HepG2 (cell line): ENCODE data around the gene HSPA1B. TPM values are rescaled to one million over a fixed set of nuclear protein-coding genes. Genes with fewer than 3 reads are reported as not detected.

Experiments
- ATAC-seq: fragments of 200-7000 bp; cut with Tn5 transposase; 3 replicates; pipeline ENCODE4 v1.9.1; 2020; ENCODE audit warnings: mild to moderate bottlenecking, moderate library complexity
- BruUV-seq: library from RNA; stranded (reverse); fragments of 400-500 nt; replicated peaks from 2 replicates; lab custom pipeline; 2021; lab: Mats Ljungman, UMichigan
- CTCF ChIA-PET: fragments of 300-600 bp; formaldehyde crosslinking; extraction: SDS; loops from one replicate; lab custom pipeline; 2021; ENCODE audit warnings: low total read pairs, inconsistent platforms, low intra/inter-chr PET ratio; lab: Yijun Ruan, JAX
- POLR2A ChIA-PET: fragments of 350-600 bp; sonication (Branson Sonifier 250); formaldehyde crosslinking; loops from one replicate; lab custom pipeline; 2020; ENCODE audit warnings: antibody characterized with exemption, inconsistent platforms; lab: Yijun Ruan, JAX
- DNase-seq: peaks from one replicate; pipeline ENCODE4 v3.0.0-alpha.2; 2015; ENCODE audit warnings: low spot score
- FAIRE-seq: peaks from 3 replicates; lab custom pipeline; 2011; peaks lifted over from hg19 to GRCh38; lab: Jason Lieb, UNC
- H2AFZ ChIP-seq: one replicate; pipeline ENCODE4 v1.6.1; 2011; ENCODE audit warnings: low read length, inconsistent platforms
- H3K27ac ChIP-seq: fragments of 300-600 bp; 3 replicates; pipeline ENCODE4 v1.8.0; 2011; ENCODE audit warnings: mixed run types, mild to moderate bottlenecking, mixed read lengths, low read length, inconsistent platforms; ENCODE audit not compliant: insufficient read depth; ENCODE audit errors: extremely low read length
- H3K27me3 ChIP-seq, 2 experiments: fragments of 200-600 bp in 1 of 2; 2 replicates in 1 of 2; 3 replicates in 1 of 2; pipeline versions ENCODE4 v1.6.0 to v1.8.0; 2011; ENCODE audit warnings: low read length in 2 of 2, mild to moderate bottlenecking in 2 of 2, moderate library complexity in 2 of 2, inconsistent platforms in 1 of 2; ENCODE audit not compliant: insufficient read depth in 2 of 2, control insufficient read depth in 1 of 2
- H3K36me3 ChIP-seq, 2 experiments: fragments of 200-600 bp in 1 of 2; replicated peaks in 1 of 2; 2 replicates in 1 of 2; 3 replicates in 1 of 2; pipeline versions ENCODE4 v1.5.1 to v1.8.0; 2011; ENCODE audit warnings: low read length in 2 of 2, inconsistent platforms in 1 of 2; ENCODE audit not compliant: insufficient read depth in 2 of 2, control insufficient read depth in 1 of 2
- H3K4me1 ChIP-seq: 2 replicates; pipeline ENCODE4 v1.5.1; 2012; ENCODE audit warnings: low read length, inconsistent platforms; ENCODE audit not compliant: insufficient read depth
- H3K4me2 ChIP-seq: 2 replicates; pipeline ENCODE4 v1.6.0; 2011; ENCODE audit warnings: low read depth, low read length, inconsistent platforms
- H3K4me3 ChIP-seq, 3 experiments: fragments of 200-600 bp in 1 of 3; sonication (generic), shearing (Covaris generic) in 1 of 3; replicated peaks in 1 of 3; 2 replicates each; pipeline ENCODE4 v1.5.1; 2011 to 2016; ENCODE audit warnings: low read length in 3 of 3, inconsistent platforms in 2 of 3, low read depth in 2 of 3, mild to moderate bottlenecking in 2 of 3, control low read depth in 1 of 3, mixed read lengths in 1 of 3; ENCODE audit not compliant: insufficient read depth in 1 of 3
- H3K79me2 ChIP-seq: one replicate; pipeline ENCODE4 v1.6.1; 2011; ENCODE audit warnings: low read length, inconsistent platforms; ENCODE audit not compliant: insufficient read depth
- H3K9ac ChIP-seq: 2 replicates; pipeline ENCODE4 v1.6.0; 2011; ENCODE audit warnings: mild to moderate bottlenecking, low read depth, low read length, inconsistent platforms; ENCODE audit not compliant: insufficient read depth
- H3K9me3 ChIP-seq: 2 replicates; pipeline ENCODE4 v1.5.1; 2012; ENCODE audit warnings: mild to moderate bottlenecking, low read length
- H4K20me1 ChIP-seq: 2 replicates; pipeline ENCODE4 v1.6.0; 2011; ENCODE audit warnings: inconsistent platforms, mild to moderate bottlenecking, low read length, moderate library complexity; ENCODE audit not compliant: insufficient read depth
- ATM ChIP-seq: fragments of 450-650 bp; IDR thresholded peaks from 2 replicates; pipeline ENCODE4 v1.7.1; 2017; ENCODE audit warnings: mild to moderate bottlenecking, borderline replicate concordance
- CREB1 ChIP-seq, 2 experiments: fragments of 450-650 bp in 1 of 2; IDR thresholded peaks; 2 replicates each; pipeline ENCODE4 v1.6.1; 2016 to 2017; ENCODE audit warnings: control low read depth in 1 of 2, mild to moderate bottlenecking in 1 of 2, missing compliant biosample characterization in 1 of 2, missing genetic modification characterization in 1 of 2
- DPF2 ChIP-seq: sonication (generic); formaldehyde crosslinking; IDR thresholded peaks from 2 replicates; pipeline ENCODE4 v1.4.0; 2020; ENCODE audit warnings: mild to moderate bottlenecking, low read depth, missing genetic modification reagents, borderline replicate concordance
- GATA4 ChIP-seq: sonication (generic); IDR thresholded peaks from 2 replicates; pipeline ENCODE4 v1.6.1; 2016; ENCODE audit warnings: antibody characterized with exemption, low read depth, borderline replicate concordance
- HCFC1 ChIP-seq: fragments of 150-350 bp; IDR thresholded peaks from 2 replicates; pipeline ENCODE4 v1.6.1; 2014; ENCODE audit warnings: low read depth, low read length
- HNRNPH1 ChIP-seq: fragments of 200-400 bp; formaldehyde crosslinking; optimal IDR thresholded peaks from 2 replicates; pipeline ENCODE3; 2017; ENCODE audit warnings: mild to moderate bottlenecking, low read depth, low read length
- HNRNPK ChIP-seq: fragments of 200-400 bp; formaldehyde crosslinking; IDR thresholded peaks from 2 replicates; pipeline ENCODE4 v1.6.1; 2018; ENCODE audit warnings: low read length, low read depth, moderate library complexity, mild to moderate bottlenecking; ENCODE audit not compliant: poor library complexity, severe bottlenecking
- POLR2AphosphoS5 ChIP-seq: IDR thresholded peaks from 2 replicates; pipeline ENCODE4 v1.6.1; 2012; ENCODE audit warnings: low read depth, low read length
- SMARCE1 ChIP-seq: fragments of 450-650 bp; IDR thresholded peaks from 2 replicates; pipeline ENCODE4 v1.6.1; 2017; ENCODE audit warnings: borderline replicate concordance
- ZFP36L1 ChIP-seq: sonication (generic); formaldehyde crosslinking; IDR thresholded peaks from 2 replicates; pipeline ENCODE4 v1.8.0; 2022; ENCODE audit warnings: mild to moderate bottlenecking, missing genetic modification reagents, moderate library complexity
- ZNF282 ChIP-seq: fragments of 450-650 bp; IDR thresholded peaks from 2 replicates; pipeline ENCODE4 v1.6.1; 2018; ENCODE audit not compliant: partially characterized antibody
- ZNF34 ChIP-seq: sonication (generic); formaldehyde crosslinking; IDR thresholded peaks from 2 replicates; pipeline ENCODE4 v1.4.0; 2020; ENCODE audit warnings: mild to moderate bottlenecking, missing genetic modification reagents, borderline replicate concordance
- ZNF530 ChIP-seq: sonication (generic); formaldehyde crosslinking; IDR thresholded peaks from 2 replicates; pipeline ENCODE4 v1.5.0; 2020; ENCODE audit warnings: low read depth, mild to moderate bottlenecking, missing genetic modification reagents
- ZNF543 ChIP-seq: sonication (generic); formaldehyde crosslinking; IDR thresholded peaks from 2 replicates; pipeline ENCODE4 v1.4.0; 2020; ENCODE audit warnings: mild to moderate bottlenecking, missing genetic modification reagents
- ZNF605 ChIP-seq: sonication (generic); formaldehyde crosslinking; IDR thresholded peaks from 2 replicates; pipeline ENCODE4 v1.8.0; 2022; ENCODE audit warnings: mild to moderate bottlenecking, missing genetic modification reagents
- ZNF652 ChIP-seq: IDR thresholded peaks from 2 replicates; pipeline ENCODE4 v1.6.1; 2016; ENCODE audit warnings: low read depth, borderline replicate concordance
- ZNF749 ChIP-seq: sonication (generic); formaldehyde crosslinking; IDR thresholded peaks from 2 replicates; pipeline ENCODE4 v1.8.0; 2022; ENCODE audit warnings: mild to moderate bottlenecking, missing genetic modification reagents, moderate library complexity, borderline replicate concordance
- WGBS: methylation state at CpG from one replicate; pipeline ENCODE4 v1.1.6; 2017; ENCODE audit warnings: low lambda C conversion rate; 5-methylcytosine and 5-hydroxymethylcytosine counted together
- in situ Hi-C: cut with HindIII; loops from 2 replicates; pipeline ENCODE4 v1.10.0; 2017; ENCODE audit warnings: low pct_unique_long_range_greater_than_20kb; ENCODE audit not compliant: extremely low pct_ligation_motif_present
- intact Hi-C: fragments of 100-400 bp; cut with micrococcal nuclease; formaldehyde crosslinking; loops from one replicate; pipeline ENCODE4 v1.10.0; 2022; ENCODE audit not compliant: unreplicated experiment
- polyA plus RNA-seq, 8 experiments: library from polyadenylated mRNA; depleted of rRNA in 3 of 8; stranded (reverse) in 7 of 8; unstranded in 1 of 8; fragments of >200 nt; fragmentation: Illumina TruSeq in 4 of 8; extraction: Trizol in 4 of 8; gene quantifications; 2 replicates each; pipeline versions ENCODE4 v1.2.1 to v1.2.3, GENCODE V29; 2011 to 2016; ENCODE audit warnings: low read depth in 4 of 8, missing spikeins in 1 of 8, mixed read lengths in 1 of 8; ENCODE audit not compliant: insufficient read depth in 1 of 8
- total RNA-seq, 5 experiments: library from RNA; depleted of rRNA; stranded (reverse); fragments of >200 nt; fragmentation: Illumina TruSeq; extraction: Trizol; gene quantifications; 2 replicates each; pipeline ENCODE4 v1.2.3, GENCODE V29; 2016; ENCODE audit warnings: low read depth in 1 of 5
- TF ChIP-seq, protein P1 (sequence below): sonication (generic); formaldehyde crosslinking; IDR thresholded peaks from 2 replicates; pipeline ENCODE4 v1.4.0; 2020; ENCODE audit warnings: missing genetic modification reagents

HSPA1B gene
- total and polyA plus RNA-seq, 2 of the 13 experiments (the other 11 are each of a cell fraction or from before 2014, with no cell fraction given) = 26.0 to 186 TPM

DNA sequence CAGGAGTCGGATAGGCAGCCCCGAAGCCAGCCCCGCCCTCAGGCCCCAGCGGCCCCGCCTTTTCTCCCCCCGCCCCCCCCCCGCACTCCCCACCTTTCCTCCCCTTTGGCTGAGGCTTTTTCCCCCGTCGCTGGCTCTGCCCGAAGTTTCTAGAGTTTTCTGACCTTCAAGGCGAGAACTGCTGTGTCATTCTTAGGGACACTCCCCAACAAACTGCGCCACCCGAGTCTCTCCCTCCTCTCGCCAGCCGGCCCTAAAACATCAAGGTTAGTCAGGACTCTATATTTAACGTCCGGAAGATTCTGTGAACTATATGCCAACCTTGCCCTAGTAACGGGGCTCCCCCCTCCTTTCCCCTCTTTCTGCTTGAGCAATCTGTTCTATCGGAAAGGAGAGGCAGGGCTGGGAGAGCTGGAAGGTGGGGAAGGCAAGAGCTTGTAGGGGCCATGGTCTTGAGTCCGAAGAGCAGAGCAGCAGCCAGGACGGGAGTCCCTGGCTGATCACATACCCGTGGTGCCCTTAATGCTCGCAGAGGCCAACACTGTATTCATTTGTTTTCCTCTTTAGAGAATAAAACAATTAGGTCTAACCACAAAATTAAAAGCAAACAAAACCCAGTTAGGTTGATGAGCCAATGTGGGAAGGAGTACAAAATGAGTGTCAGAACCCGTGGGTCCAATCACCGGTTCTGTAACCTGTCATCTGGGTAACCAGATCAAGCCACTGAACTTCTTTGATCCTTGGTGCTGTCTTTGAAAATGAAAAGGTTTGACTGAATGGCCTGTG is 5.3 kb upstream of the HSPA1B start:
- Histone ChIP-seq H3K36me3 (no peaks in the 10 kb centered on the region), H3K4me1 (peaks cover 67% of the 10 kb centered on the region), H3K9ac (peak overlapping the region; percentile 72), H4K20me1 (no peaks in the 10 kb centered on the region), H3K79me2 (peaks cover 27% of the 10 kb centered on the region), H3K4me3 (peak overlapping the region; percentile 67 to 91 (median 87)), H2AFZ (peak overlapping the region; percentile 81), H3K9me3 (no peaks in the 10 kb centered on the region), H3K4me2 (peak overlapping the region; percentile 76), H3K27ac (peak overlapping the region; percentile 86), H3K27me3 (no peaks in the 10 kb centered on the region)
- FAIRE-seq (peak; percentile 18), DNase-seq (peak; percentile 67), ATAC-seq (peak; percentile 47)
- in situ Hi-C loops (no loop called here), intact Hi-C loops (loop anchor here (2.0 kb wide), 1 partner anchor 141 kb away; the partner anchor contains the start of gene LY6G5C)
- ChIA-PET CTCF (no interaction called here), POLR2A (interaction anchor here (0.6 to 6.9 kb wide), 17 partner anchors 8 to 1207 kb away, joined by 3 to 66 read pairs (median 5); partner anchors contain the start of genes APOM, BAG6, CLIC1 and GPANK1)
- under 1% methylated on average over 25 of the region's 25 CpGs for WGBS
- TSS peak; percentile 51 for BruUV-seq
- TF ChIP-seq ZNF652 (CRISPR knock-in tag) (no peak), HNRNPH1 (no peak), HCFC1 (peak; percentile 17; the same call in 1 of the 2 replicates), ZNF34 (CRISPR knock-in tag) (no peak), ZFP36L1 (CRISPR knock-in tag) (0 out of 2 replicates have a peak, but pooled peaks have one; percentile 19), DPF2 (CRISPR knock-in tag) (no peak), SMARCE1 (no peak), POLR2AphosphoS5 (peak; percentile 78), HNRNPK (peak; percentile 95), CREB1 (IDR thresholded peaks at IDR 0.05) (no peak), CREB1 (CRISPR knock-in tag; IDR thresholded peaks at IDR 0.05) (0 out of 2 replicates have a peak, but pooled peaks have one; percentile 7), ZNF282 (no peak), ZNF749 (no peak), ZNF530 (no peak), ZNF543 (CRISPR knock-in tag) (no peak; the same call in 1 of the 2 replicates), GATA4 (0 out of 2 replicates have a peak, but pooled peaks have one; percentile 31), ZNF605 (CRISPR knock-in tag) (peak; percentile 79), ATM (no peak)
- TF ChIP-seq, protein P1, sequence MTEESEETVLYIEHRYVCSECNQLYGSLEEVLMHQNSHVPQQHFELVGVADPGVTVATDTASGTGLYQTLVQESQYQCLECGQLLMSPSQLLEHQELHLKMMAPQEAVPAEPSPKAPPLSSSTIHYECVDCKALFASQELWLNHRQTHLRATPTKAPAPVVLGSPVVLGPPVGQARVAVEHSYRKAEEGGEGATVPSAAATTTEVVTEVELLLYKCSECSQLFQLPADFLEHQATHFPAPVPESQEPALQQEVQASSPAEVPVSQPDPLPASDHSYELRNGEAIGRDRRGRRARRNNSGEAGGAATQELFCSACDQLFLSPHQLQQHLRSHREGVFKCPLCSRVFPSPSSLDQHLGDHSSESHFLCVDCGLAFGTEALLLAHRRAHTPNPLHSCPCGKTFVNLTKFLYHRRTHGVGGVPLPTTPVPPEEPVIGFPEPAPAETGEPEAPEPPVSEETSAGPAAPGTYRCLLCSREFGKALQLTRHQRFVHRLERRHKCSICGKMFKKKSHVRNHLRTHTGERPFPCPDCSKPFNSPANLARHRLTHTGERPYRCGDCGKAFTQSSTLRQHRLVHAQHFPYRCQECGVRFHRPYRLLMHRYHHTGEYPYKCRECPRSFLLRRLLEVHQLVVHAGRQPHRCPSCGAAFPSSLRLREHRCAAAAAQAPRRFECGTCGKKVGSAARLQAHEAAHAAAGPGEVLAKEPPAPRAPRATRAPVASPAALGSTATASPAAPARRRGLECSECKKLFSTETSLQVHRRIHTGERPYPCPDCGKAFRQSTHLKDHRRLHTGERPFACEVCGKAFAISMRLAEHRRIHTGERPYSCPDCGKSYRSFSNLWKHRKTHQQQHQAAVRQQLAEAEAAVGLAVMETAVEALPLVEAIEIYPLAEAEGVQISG (CRISPR knock-in tag) = 0 out of 2 replicates have a peak, but pooled peaks have one; percentile 15
